Keratinocyte (primary cell): ENCODE measurements around the gene NELL1. TPM values are rescaled to one million over a fixed set of nuclear protein-coding genes. Genes with fewer than 3 reads are reported as not detected.

Source experiments
- DNase-seq: peaks from one replicate; pipeline ENCODE4 v3.0.0-alpha.2; 2011; ENCODE audit warnings: low read depth, missing footprints, low spot score
- FAIRE-seq: peaks from 2 replicates; lab custom pipeline; 2011; peaks lifted over from hg19 to GRCh38; lab: Jason Lieb, UNC
- H2AFZ ChIP-seq: 2 replicates; pipeline ENCODE4 v1.6.0; 2012; ENCODE audit warnings: low read length, control low read depth, inconsistent platforms; ENCODE audit not compliant: control insufficient read depth
- H3K27ac ChIP-seq: 2 replicates; pipeline ENCODE4 v1.5.1; 2011; ENCODE audit warnings: low read length; ENCODE audit not compliant: control insufficient read depth, insufficient read depth
- H3K27me3 ChIP-seq: 3 replicates; pipeline ENCODE4 v1.6.0; 2011; ENCODE audit warnings: low read length; ENCODE audit not compliant: control insufficient read depth, insufficient read depth; ENCODE audit errors: extremely low read depth
- H3K36me3 ChIP-seq, 2 experiments: 2 replicates in 1 of 2; 3 replicates in 1 of 2; pipeline ENCODE4 v1.5.1; 2011; ENCODE audit warnings: low read length in 2 of 2, mild to moderate bottlenecking in 1 of 2; ENCODE audit not compliant: control insufficient read depth in 2 of 2, insufficient read depth in 2 of 2; ENCODE audit errors: extremely low read depth in 1 of 2
- H3K4me1 ChIP-seq: 3 replicates; pipeline ENCODE4 v1.5.1; 2011; ENCODE audit warnings: low read length; ENCODE audit not compliant: control insufficient read depth, insufficient read depth; ENCODE audit errors: extremely low read depth
- H3K4me2 ChIP-seq: 3 replicates; pipeline ENCODE4 v1.6.0; 2011; ENCODE audit warnings: low read depth, low read length; ENCODE audit not compliant: control insufficient read depth, insufficient read depth; ENCODE audit errors: extremely low read depth
- H3K4me3 ChIP-seq, 3 experiments: fragments of 200-600 bp in 1 of 3; sonication (generic) in 1 of 3; 2 replicates in 2 of 3; 3 replicates in 1 of 3; pipeline ENCODE4 v1.5.1; 2011 to 2016; ENCODE audit warnings: low read length in 3 of 3, mild to moderate bottlenecking in 3 of 3, control low read depth in 2 of 3, inconsistent platforms in 1 of 3, low read depth in 1 of 3, mixed read lengths in 1 of 3, mixed run types in 1 of 3, moderate library complexity in 1 of 3; ENCODE audit not compliant: control insufficient read depth in 2 of 3, insufficient read depth in 2 of 3; ENCODE audit errors: extremely low read depth in 1 of 3
- H3K79me2 ChIP-seq: 2 replicates; pipeline ENCODE4 v1.6.0; 2012; ENCODE audit warnings: low read length; ENCODE audit not compliant: control insufficient read depth, insufficient read depth
- H3K9ac ChIP-seq: 3 replicates; pipeline ENCODE4 v1.6.0; 2011; ENCODE audit warnings: low read length; ENCODE audit not compliant: control insufficient read depth, insufficient read depth; ENCODE audit errors: extremely low read depth
- H3K9me1 ChIP-seq: 3 replicates; pipeline ENCODE4 v1.6.0; 2011; ENCODE audit warnings: low read length; ENCODE audit not compliant: control insufficient read depth, insufficient read depth; ENCODE audit errors: extremely low read depth
- H3K9me3 ChIP-seq: 2 replicates; pipeline ENCODE4 v1.5.1; 2012; ENCODE audit warnings: low read depth, low read length; ENCODE audit not compliant: control insufficient read depth
- H4K20me1 ChIP-seq: 3 replicates; pipeline ENCODE4 v1.6.0; 2011; ENCODE audit warnings: low read length; ENCODE audit not compliant: control insufficient read depth, insufficient read depth; ENCODE audit errors: extremely low read depth
- CTCF ChIP-seq, 3 experiments: IDR thresholded peaks in 1 of 3; conservative IDR thresholded peaks in 1 of 3; optimal IDR thresholded peaks in 1 of 3; 2 replicates in 2 of 3; 3 replicates in 1 of 3; pipeline versions ENCODE3 to v1.5.1; 2011; ENCODE audit warnings: low read length in 3 of 3, mild to moderate bottlenecking in 3 of 3, moderate library complexity in 2 of 3, control low read depth in 1 of 3, inconsistent platforms in 1 of 3; ENCODE audit not compliant: insufficient read depth in 2 of 3; ENCODE audit errors: extremely low read depth in 1 of 3
- EZH2 ChIP-seq: IDR thresholded peaks from one replicate; pipeline ENCODE4 v1.6.1; 2012; ENCODE audit warnings: inconsistent platforms, mild to moderate bottlenecking, low read length, moderate library complexity
- dilution Hi-C: fragments of 300-500 bp; cut with MboI; formaldehyde crosslinking; loops from one replicate; pipeline ENCODE4 v1.7.0; 2020; ENCODE audit warnings: low sequenced_read_pairs; ENCODE audit not compliant: extremely low pct_ligation_motif_present
- polyA plus RNA-seq, 5 experiments: library from polyadenylated mRNA; depleted of rRNA in 3 of 5; stranded (reverse) in 3 of 5; stranded (forward) in 1 of 5; unstranded in 1 of 5; fragments of >200 nt; gene quantifications; 1 replicate in 1 of 5; 2 replicates in 3 of 5; 3 replicates in 1 of 5; pipeline versions ENCODE4 v1.2.1 to v1.2.3, GENCODE V29; 2011 to 2012; ENCODE audit warnings: missing spikeins in 2 of 5, low read depth in 1 of 5, low replicate concordance in 1 of 5

The NELL1 gene
- polyA plus RNA-seq, 1 donor (not counting 4 experiments of a cell fraction or from before 2014, with no cell fraction given) = not detected

GRCh38 chr11:21257461-21257860, 588.1 kb downstream of the NELL1 start:
- FAIRE-seq (no peak), DNase-seq (no peak)
- H3K9ac ChIP-seq = no peak overlapping the region
- no peak overlapping the region for H3K27ac ChIP-seq
- no peak for TF ChIP-seq CTCF (optimal IDR thresholded peaks at IDR 0.05 in 1 of 3, IDR thresholded peaks at IDR 0.05 in 1 of 3, conservative IDR thresholded peaks at IDR 0.05 in 1 of 3; ENCODE audit: extremely low read depth in 1 of 3, insufficient read depth in 2 of 3, low read length in 3 of 3)
- TF ChIP-seq EZH2 = no peak
- no peak overlapping the region for H2AFZ ChIP-seq
- H3K9me1 ChIP-seq = no peaks in the 10 kb centered on the region
- no peaks in the 10 kb centered on the region for H3K27me3 ChIP-seq
- H3K4me3 ChIP-seq = no peak overlapping the region
- no peaks in the 10 kb centered on the region for H3K4me1 ChIP-seq
- H3K36me3 ChIP-seq = no peaks in the 10 kb centered on the region
- H3K9me3 ChIP-seq = no peaks in the 10 kb centered on the region
- no peaks in the 10 kb centered on the region for H3K79me2 ChIP-seq
- H4K20me1 ChIP-seq = no peaks in the 10 kb centered on the region
- dilution Hi-C loops = no loop called here
- H3K4me2 ChIP-seq = no peak overlapping the region

- no peaks in the 10 kb centered on the region for H3K4me1 ChIP-seq
- H4K20me1 ChIP-seq = no peaks in the 10 kb centered on the region
- H3K79me2 ChIP-seq = no peaks in the 10 kb centered on the region
- no peak for TF ChIP-seq EZH2
- no peak for TF ChIP-seq CTCF (optimal IDR thresholded peaks at IDR 0.05 in 1 of 3, IDR thresholded peaks at IDR 0.05 in 1 of 3, conservative IDR thresholded peaks at IDR 0.05 in 1 of 3; ENCODE audit: extremely low read depth in 1 of 3, insufficient read depth in 2 of 3, low read length in 3 of 3)
- H3K9me3 ChIP-seq = no peaks in the 10 kb centered on the region
- H3K4me2 ChIP-seq = no peak overlapping the region
- no peak for DNase-seq
- no peak overlapping the region for H3K27ac ChIP-seq
- no peak overlapping the region for H3K9ac ChIP-seq
- FAIRE-seq = no peak
- no peak overlapping the region for H2AFZ ChIP-seq
- no peaks in the 10 kb centered on the region for H3K9me1 ChIP-seq
- dilution Hi-C loops = no loop called here
- no peaks in the 10 kb centered on the region for H3K36me3 ChIP-seq
- H3K4me3 ChIP-seq = no peak overlapping the region
- H3K27me3 ChIP-seq = no peaks in the 10 kb centered on the region
These were observed 589.0 kb downstream of the NELL1 start for GRCh38 chr11:21258414-21258813.
